CD4-positive, CD25-positive, alpha-beta regulatory T cell (primary cell): ENCODE data around the gene PKHD1. TPM values are rescaled to one million over a fixed set of nuclear protein-coding genes. Genes with fewer than 3 reads are reported as not detected.

Source experiments
- ATAC-seq, 2 donors: fragments of 150-1000 bp; cut with Tn5 transposase; one replicate each; pipeline ENCODE4 v1.10.0; 2021; ENCODE audit warnings: low read depth in 2 of 2, moderate number of reproducible peaks in 2 of 2, moderate library complexity in 1 of 2
- DNase-seq, 3 donors: peaks; one replicate each; pipeline versions ENCODE4 v3.0.0 to v3.0.0-alpha.2; 2012 to 2022; ENCODE audit warnings: mixed read lengths in 1 of 3
- H3K27ac ChIP-seq: one replicate; pipeline ENCODE4 v1.7.0; 2013; ENCODE audit warnings: mild to moderate bottlenecking, low read length; ENCODE audit not compliant: insufficient read depth, poor library complexity, severe bottlenecking
- H3K27me3 ChIP-seq: one replicate; pipeline ENCODE4 v1.7.0; 2013; ENCODE audit warnings: low read length; ENCODE audit not compliant: control insufficient read depth, insufficient read depth
- H3K36me3 ChIP-seq: one replicate; pipeline ENCODE4 v1.7.0; 2013; ENCODE audit warnings: mild to moderate bottlenecking, low read length, moderate library complexity; ENCODE audit not compliant: control insufficient read depth, insufficient read depth
- H3K4me1 ChIP-seq: 2 replicates; pipeline ENCODE4 v1.7.0; 2013; ENCODE audit warnings: mild to moderate bottlenecking, low read length; ENCODE audit not compliant: insufficient read depth, control insufficient read depth, poor library complexity, severe bottlenecking
- H3K4me3 ChIP-seq: one replicate; pipeline ENCODE4 v1.7.0; 2013; ENCODE audit warnings: low read depth, mild to moderate bottlenecking, low read length, moderate library complexity
- H3K9me3 ChIP-seq, 2 experiments: 1 replicate in 1 of 2; 2 replicates in 1 of 2; pipeline ENCODE4 v1.7.0; 2013; ENCODE audit warnings: low read length in 2 of 2, mild to moderate bottlenecking in 1 of 2, moderate library complexity in 1 of 2; ENCODE audit not compliant: control insufficient read depth in 2 of 2
- H3K27ac Mint-ChIP-seq, 3 donors: one replicate each; pipeline ENCODE4 v1.8.0; 2020 to 2022; ENCODE audit warnings: mild to moderate bottlenecking in 3 of 3, mixed read lengths in 3 of 3, moderate library complexity in 2 of 3
- H3K27me3 Mint-ChIP-seq: one replicate; pipeline ENCODE4 v1.8.0; 2022; ENCODE audit warnings: mild to moderate bottlenecking, mixed read lengths
- H3K36me3 Mint-ChIP-seq: one replicate; pipeline ENCODE4 v1.8.0; 2020; ENCODE audit warnings: mixed read lengths
- H3K4me1 Mint-ChIP-seq, 4 donors: one replicate each; pipeline ENCODE4 v1.8.0; 2020 to 2022; ENCODE audit warnings: mixed read lengths in 4 of 4, mild to moderate bottlenecking in 1 of 4
- H3K4me3 Mint-ChIP-seq, 4 donors: one replicate each; pipeline ENCODE4 v1.8.0; 2020 to 2022; ENCODE audit warnings: mild to moderate bottlenecking in 4 of 4, mixed read lengths in 4 of 4, moderate library complexity in 3 of 4
- H3K9me3 Mint-ChIP-seq, 7 donors: one replicate each; pipeline ENCODE4 v1.8.0; 2020 to 2022; ENCODE audit warnings: mixed read lengths in 7 of 7, mild to moderate bottlenecking in 3 of 7, moderate library complexity in 2 of 7
- polyA plus RNA-seq, 4 donors: library from polyadenylated mRNA; unstranded; fragments of 300-500 nt; fragmentation: Illumina TruSeq; gene quantifications; one replicate each; pipeline ENCODE4 v1.2.3, GENCODE V29; 2021
- total RNA-seq: library from RNA; stranded (reverse); gene quantifications from one replicate; pipeline ENCODE4 v1.2.3, GENCODE V29; 2022

Gene PKHD1
- total and polyA plus RNA-seq, 5 donors from 2014 or later, result 0.02 TPM; not detected in 4

DNA sequence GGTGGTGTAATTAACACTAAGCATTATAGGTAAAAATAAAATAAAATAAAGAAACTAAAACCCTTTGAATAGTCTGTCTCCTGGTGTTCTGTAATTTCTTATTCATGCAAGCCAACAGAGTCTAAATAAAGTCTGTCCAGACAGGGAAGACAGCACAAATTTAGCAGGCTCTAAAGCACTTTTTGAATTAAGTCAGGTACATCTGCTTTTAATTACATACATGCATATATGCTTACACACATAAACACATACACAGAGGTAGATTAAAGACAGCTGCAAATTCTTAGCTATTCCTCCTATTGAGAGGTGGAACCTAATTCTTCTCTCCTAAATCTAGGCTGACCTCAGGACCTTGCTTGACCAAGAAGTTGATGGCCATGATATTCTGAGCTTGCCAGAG is 262.5 kb downstream of the PKHD1 start:
- peaks cover 3% of the 10 kb centered on the region for H3K27me3 ChIP-seq
- ATAC-seq (no peak), DNase-seq (no peak)
- no peaks in the 10 kb centered on the region for H3K4me1 ChIP-seq
- H3K4me3 ChIP-seq, result no peak overlapping the region
- peaks cover 0 to 2% (median 0%) of the 10 kb centered on the region in 7 donors for H3K9me3 Mint-ChIP-seq
- H3K27ac Mint-ChIP-seq, result no peak overlapping the region
- no peaks in the 10 kb centered on the region for H3K4me1 Mint-ChIP-seq
- no peak overlapping the region for H3K27ac ChIP-seq
- no peak overlapping the region for H3K4me3 Mint-ChIP-seq
- H3K36me3 Mint-ChIP-seq, result no peaks in the 10 kb centered on the region
- H3K9me3 ChIP-seq, result no peaks in the 10 kb centered on the region
- no peaks in the 10 kb centered on the region for H3K36me3 ChIP-seq
- no peaks in the 10 kb centered on the region for H3K27me3 Mint-ChIP-seq

- no peak overlapping the region for H3K27ac ChIP-seq
- no peaks in the 10 kb centered on the region for H3K27me3 Mint-ChIP-seq
- ATAC-seq (no peak), DNase-seq (no peak)
- H3K27me3 ChIP-seq, result no peaks in the 10 kb centered on the region
- no peaks in the 10 kb centered on the region for H3K36me3 Mint-ChIP-seq
- H3K9me3 Mint-ChIP-seq, result peaks cover 0 to 2% (median 0%) of the 10 kb centered on the region in 7 donors
- H3K4me1 ChIP-seq, result no peaks in the 10 kb centered on the region
- no peaks in the 10 kb centered on the region for H3K36me3 ChIP-seq
- no peak overlapping the region for H3K4me3 ChIP-seq
- no peaks in the 10 kb centered on the region for H3K4me1 Mint-ChIP-seq
- no peaks in the 10 kb centered on the region for H3K9me3 ChIP-seq
- no peak overlapping the region for H3K4me3 Mint-ChIP-seq
- no peak overlapping the region for H3K27ac Mint-ChIP-seq
Observed at GRCh38 chr6:51820555-51820954, 266.9 kb downstream of the PKHD1 start.

DNA sequence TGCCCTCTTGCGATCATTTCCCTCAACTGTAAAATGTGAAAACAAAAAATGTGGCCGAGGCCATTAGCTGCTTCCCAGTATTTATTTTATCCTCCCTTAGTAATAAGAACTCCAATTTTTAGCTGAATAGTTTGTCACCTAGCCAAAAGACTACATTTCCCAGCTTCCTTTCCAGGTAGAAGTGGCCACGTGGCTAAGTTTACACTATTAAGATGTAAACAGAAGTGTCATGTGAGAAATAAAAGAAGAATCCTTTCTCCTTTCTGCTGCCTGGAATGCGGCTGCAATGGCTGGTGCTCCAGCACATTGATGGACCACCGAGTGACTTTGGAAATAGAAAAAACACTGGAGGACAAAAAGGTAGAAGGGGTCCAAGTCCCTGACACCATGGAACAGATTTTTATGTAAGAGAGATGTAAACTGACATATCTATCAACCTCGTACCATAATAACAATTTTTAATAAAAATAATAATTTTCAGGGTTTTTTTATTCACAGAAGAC is 268.8 kb downstream of the PKHD1 start:
- no peaks in the 10 kb centered on the region for H3K9me3 ChIP-seq
- H3K4me1 Mint-ChIP-seq, result no peaks in the 10 kb centered on the region
- no peak overlapping the region for H3K27ac ChIP-seq
- no peak overlapping the region for H3K4me3 Mint-ChIP-seq
- no peaks in the 10 kb centered on the region for H3K4me1 ChIP-seq
- ATAC-seq (no peak), DNase-seq (no peak)
- peaks cover 0 to 2% (median 0%) of the 10 kb centered on the region in 7 donors for H3K9me3 Mint-ChIP-seq
- H3K36me3 Mint-ChIP-seq, result no peaks in the 10 kb centered on the region
- no peak overlapping the region for H3K27ac Mint-ChIP-seq
- H3K27me3 Mint-ChIP-seq, result no peaks in the 10 kb centered on the region
- no peaks in the 10 kb centered on the region for H3K36me3 ChIP-seq
- no peaks in the 10 kb centered on the region for H3K27me3 ChIP-seq
- no peak overlapping the region for H3K4me3 ChIP-seq

GRCh38 chr6:51817832-51818231 is 269.6 kb downstream of the PKHD1 start:
- H3K27me3 Mint-ChIP-seq, result no peaks in the 10 kb centered on the region
- H3K4me3 Mint-ChIP-seq, result no peak overlapping the region
- no peak overlapping the region for H3K27ac Mint-ChIP-seq
- Histone ChIP-seq H3K36me3 (no peaks in the 10 kb centered on the region), H3K4me3 (no peak overlapping the region), H3K9me3 (no peaks in the 10 kb centered on the region), H3K27ac (no peak overlapping the region), H3K27me3 (no peaks in the 10 kb centered on the region), H3K4me1 (no peaks in the 10 kb centered on the region)
- no peak for DNase-seq
- H3K9me3 Mint-ChIP-seq, result peaks cover 0 to 2% (median 0%) of the 10 kb centered on the region in 7 donors
- H3K4me1 Mint-ChIP-seq, result no peaks in the 10 kb centered on the region
- no peaks in the 10 kb centered on the region for H3K36me3 Mint-ChIP-seq
- ATAC-seq, result no peak

DNA sequence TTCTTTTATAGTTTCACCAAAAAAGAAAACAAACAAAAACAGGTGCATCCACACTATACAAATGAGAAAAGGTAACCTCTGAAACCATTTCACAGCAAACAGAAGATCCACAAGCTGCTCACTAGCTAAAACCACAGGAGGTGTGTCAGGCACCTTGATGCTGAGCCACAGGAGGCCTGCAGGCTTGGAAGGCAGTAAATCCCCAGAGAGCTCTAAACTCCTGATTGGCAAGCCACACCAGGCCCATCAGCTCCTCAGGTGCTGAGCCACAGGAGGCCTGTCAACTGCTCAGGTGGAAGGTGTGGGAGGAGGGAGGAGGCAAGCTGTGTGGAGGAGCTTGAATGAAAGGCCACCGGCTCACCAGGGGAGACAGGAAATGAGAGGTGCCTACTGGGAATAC is 273.0 kb downstream of the PKHD1 start:
- DNase-seq, result no peak
- H3K36me3 Mint-ChIP-seq, result no peaks in the 10 kb centered on the region
- Histone ChIP-seq H3K4me1 (no peaks in the 10 kb centered on the region), H3K9me3 (no peaks in the 10 kb centered on the region), H3K27me3 (no peaks in the 10 kb centered on the region), H3K36me3 (no peaks in the 10 kb centered on the region), H3K27ac (no peak overlapping the region), H3K4me3 (no peak overlapping the region)
- no peak overlapping the region for H3K27ac Mint-ChIP-seq
- no peak for ATAC-seq
- H3K9me3 Mint-ChIP-seq, result peaks cover 0 to 7% (median 0%) of the 10 kb centered on the region in 7 donors
- no peaks in the 10 kb centered on the region for H3K27me3 Mint-ChIP-seq
- no peaks in the 10 kb centered on the region for H3K4me1 Mint-ChIP-seq
- no peak overlapping the region for H3K4me3 Mint-ChIP-seq

GRCh38 chr6:51813904-51814303 is 273.5 kb downstream of the PKHD1 start:
- H3K4me3 ChIP-seq, result no peak overlapping the region
- no peaks in the 10 kb centered on the region for H3K27me3 ChIP-seq
- peaks cover 0 to 7% (median 0%) of the 10 kb centered on the region in 7 donors for H3K9me3 Mint-ChIP-seq
- no peaks in the 10 kb centered on the region for H3K4me1 ChIP-seq
- H3K27me3 Mint-ChIP-seq, result no peaks in the 10 kb centered on the region
- no peaks in the 10 kb centered on the region for H3K36me3 Mint-ChIP-seq
- DNase-seq (no peak), ATAC-seq (no peak)
- no peaks in the 10 kb centered on the region for H3K36me3 ChIP-seq
- H3K4me1 Mint-ChIP-seq, result no peaks in the 10 kb centered on the region
- no peak overlapping the region for H3K4me3 Mint-ChIP-seq
- no peak overlapping the region for H3K27ac ChIP-seq
- no peak overlapping the region for H3K27ac Mint-ChIP-seq
- H3K9me3 ChIP-seq, result no peaks in the 10 kb centered on the region

DNA sequence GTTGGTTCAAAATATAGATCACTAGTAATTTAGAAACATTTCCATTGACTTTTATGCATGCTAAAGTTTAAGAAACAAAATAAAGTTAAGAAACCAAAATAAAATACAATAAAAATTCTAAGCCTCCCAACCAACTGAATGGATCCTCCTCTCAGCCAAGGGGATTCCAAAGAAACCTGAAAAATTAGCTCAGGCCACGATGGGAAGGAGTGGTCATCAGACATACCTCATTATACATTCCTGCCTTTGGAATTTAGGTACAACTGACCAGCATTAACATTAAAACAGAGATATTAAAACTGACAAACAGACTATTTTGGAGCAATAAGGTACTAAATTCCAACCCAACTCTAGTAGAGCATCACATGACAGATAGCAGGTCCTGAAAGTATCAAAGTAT is 275.2 kb downstream of the PKHD1 start:
- Histone ChIP-seq H3K4me1 (no peaks in the 10 kb centered on the region), H3K4me3 (no peak overlapping the region), H3K36me3 (no peaks in the 10 kb centered on the region), H3K9me3 (no peaks in the 10 kb centered on the region), H3K27me3 (no peaks in the 10 kb centered on the region), H3K27ac (no peak overlapping the region)
- no peaks in the 10 kb centered on the region for H3K36me3 Mint-ChIP-seq
- H3K27me3 Mint-ChIP-seq, result no peaks in the 10 kb centered on the region
- no peak overlapping the region for H3K4me3 Mint-ChIP-seq
- H3K9me3 Mint-ChIP-seq, result peaks cover 0 to 7% (median 0%) of the 10 kb centered on the region in 7 donors
- H3K4me1 Mint-ChIP-seq, result no peaks in the 10 kb centered on the region
- DNase-seq (no peak), ATAC-seq (no peak)
- H3K27ac Mint-ChIP-seq, result no peak overlapping the region

DNA sequence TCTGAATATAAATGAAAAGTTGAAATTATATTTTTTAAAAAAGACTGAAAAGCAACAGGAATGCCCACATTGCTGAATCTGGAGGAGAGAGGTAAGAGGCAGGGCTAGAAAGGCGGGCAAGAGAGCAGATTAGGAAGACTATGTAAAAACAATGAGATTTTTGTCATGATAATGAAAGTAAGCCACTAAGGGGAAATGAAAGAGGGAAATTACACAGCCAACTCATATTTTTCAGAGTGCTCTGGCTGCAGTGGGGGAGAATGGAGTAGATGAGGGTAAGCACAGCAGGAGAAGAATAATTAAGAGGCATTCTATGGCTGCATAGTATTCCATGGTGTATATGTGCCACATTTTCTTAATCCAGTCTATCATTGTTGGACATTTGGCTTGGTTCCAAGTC is 281.9 kb downstream of the PKHD1 start:
- no peaks in the 10 kb centered on the region for H3K4me1 Mint-ChIP-seq
- no peaks in the 10 kb centered on the region for H3K9me3 ChIP-seq
- no peak overlapping the region for H3K27ac Mint-ChIP-seq
- H3K4me1 ChIP-seq, result no peaks in the 10 kb centered on the region
- H3K36me3 ChIP-seq, result no peaks in the 10 kb centered on the region
- H3K36me3 Mint-ChIP-seq, result no peaks in the 10 kb centered on the region
- no peaks in the 10 kb centered on the region for H3K27me3 Mint-ChIP-seq
- no peaks in the 10 kb centered on the region for H3K27me3 ChIP-seq
- H3K4me3 Mint-ChIP-seq, result peak overlapping the region in 1 of 4 donors; percentile 3
- H3K27ac ChIP-seq, result no peak overlapping the region
- DNase-seq (no peak), ATAC-seq (no peak)
- peaks cover 0 to 9% (median 3%) of the 10 kb centered on the region in 7 donors for H3K9me3 Mint-ChIP-seq
- H3K4me3 ChIP-seq, result no peak overlapping the region
